B cell (primary cell): ENCODE measurements around the gene MLLT6. TPM values are rescaled to one million over a fixed set of nuclear protein-coding genes. Genes with fewer than 3 reads are reported as not detected.

ENCODE experiments used
- ATAC-seq: fragments of 200-7000 bp; cut with Tn5 transposase; one replicate; pipeline ENCODE4 v1.10.0; 2021; ENCODE audit warnings: low read depth, mild to moderate bottlenecking, moderate number of reproducible peaks, moderate library complexity
- CTCF ChIA-PET: fragments of 350-600 bp; sonication (Branson Sonifier 250); formaldehyde crosslinking; loops from one replicate; lab custom pipeline; 2021; ENCODE audit warnings: antibody characterized with exemption, inconsistent platforms; lab: Charles Lee
- POLR2A ChIA-PET: fragments of 350-600 bp; sonication (Branson Sonifier 250); formaldehyde crosslinking; loops from one replicate; lab custom pipeline; 2021; ENCODE audit warnings: antibody characterized with exemption; lab: Charles Lee
- DNase-seq: peaks from one replicate; pipeline ENCODE4 v3.0.0; 2013
- H2AFZ ChIP-seq: 2 replicates; pipeline ENCODE4 v1.6.1; 2012; ENCODE audit warnings: mild to moderate bottlenecking, low read depth, low read length; ENCODE audit not compliant: insufficient read depth, poor library complexity, severe bottlenecking
- H3K27ac ChIP-seq, 2 donors: 1 replicate in 1 of 2; 2 replicates in 1 of 2; pipeline ENCODE4 v1.5.1; 2012 to 2013; ENCODE audit warnings: low read length in 2 of 2, mild to moderate bottlenecking in 2 of 2, moderate library complexity in 1 of 2
- H3K27me3 ChIP-seq, 4 experiments: fragments of 200-600 bp in 1 of 4; sonication (generic) in 1 of 4; replicated peaks in 1 of 4; 1 replicate in 2 of 4; 2 replicates in 2 of 4; pipeline versions ENCODE4 v1.6.1 to v1.7.0; 2013 to 2016; ENCODE audit warnings: low read length in 3 of 4, mild to moderate bottlenecking in 2 of 4, mixed read lengths in 1 of 4, moderate library complexity in 1 of 4; ENCODE audit not compliant: insufficient read depth in 4 of 4, control insufficient read depth in 3 of 4; ENCODE audit errors: control extremely low read depth in 1 of 4
- H3K36me3 ChIP-seq, 2 experiments: replicated peaks in 1 of 2; 1 replicate in 1 of 2; 2 replicates in 1 of 2; pipeline versions ENCODE4 v1.6.1 to v1.7.1; 2013; ENCODE audit warnings: low read length in 1 of 2; ENCODE audit not compliant: insufficient read depth in 2 of 2, control insufficient read depth in 1 of 2; ENCODE audit errors: control extremely low read depth in 1 of 2, extremely low read depth in 1 of 2
- H3K4me1 ChIP-seq, 2 donors: fragments of 200-600 bp in 1 of 2; sonication (generic) in 1 of 2; 1 replicate in 1 of 2; 2 replicates in 1 of 2; pipeline versions ENCODE4 v1.5.1 to v1.6.1; 2013 to 2017; ENCODE audit warnings: low read length in 2 of 2; ENCODE audit not compliant: control insufficient read depth in 2 of 2, insufficient read depth in 2 of 2
- H3K4me2 ChIP-seq: replicated peaks from 2 replicates; pipeline ENCODE3; 2012; ENCODE audit warnings: mild to moderate bottlenecking, low read depth, low read length; ENCODE audit not compliant: poor library complexity, severe bottlenecking
- H3K4me3 ChIP-seq, 5 experiments: fragments of 200-600 bp in 1 of 5; sonication (generic) in 1 of 5; 1 replicate in 3 of 5; 2 replicates in 2 of 5; pipeline versions ENCODE4 v1.5.1 to v1.7.0; 2011 to 2016; ENCODE audit warnings: low read length in 4 of 5, mild to moderate bottlenecking in 4 of 5, low read depth in 2 of 5, control low read depth in 1 of 5, moderate library complexity in 1 of 5; ENCODE audit not compliant: insufficient read depth in 1 of 5; ENCODE audit errors: control extremely low read depth in 1 of 5, extremely low read depth in 1 of 5
- H3K79me2 ChIP-seq: fragments of 200-600 bp; sonication (generic); one replicate; pipeline ENCODE4 v1.6.0; 2016; ENCODE audit warnings: low read length; ENCODE audit not compliant: control insufficient read depth, insufficient read depth
- H3K9ac ChIP-seq: fragments of 200-600 bp; sonication (generic); 2 replicates; pipeline ENCODE4 v1.6.1; 2017; ENCODE audit warnings: mild to moderate bottlenecking, low read length, moderate library complexity
- H3K9me3 ChIP-seq, 3 donors: one replicate each; pipeline versions ENCODE4 v1.6.1 to v1.7.1; 2013; ENCODE audit warnings: low read length in 2 of 3; ENCODE audit not compliant: control insufficient read depth in 2 of 3, insufficient read depth in 1 of 3; ENCODE audit errors: control extremely low read depth in 1 of 3
- H4K20me1 ChIP-seq: 2 replicates; pipeline ENCODE4 v1.6.0; 2012; ENCODE audit warnings: mild to moderate bottlenecking, low read length; ENCODE audit not compliant: insufficient read depth, control insufficient read depth, poor library complexity, severe bottlenecking
- H3K27ac Mint-ChIP-seq: one replicate; pipeline ENCODE4 v1.8.0; 2021; ENCODE audit warnings: mixed read lengths
- H3K27me3 Mint-ChIP-seq: one replicate; pipeline ENCODE4 v1.8.0; 2021; ENCODE audit warnings: mixed read lengths
- H3K4me1 Mint-ChIP-seq: one replicate; pipeline ENCODE4 v1.8.0; 2021; ENCODE audit warnings: mixed read lengths
- H3K4me3 Mint-ChIP-seq: one replicate; pipeline ENCODE4 v1.8.0; 2021; ENCODE audit warnings: mixed read lengths
- H3K9me3 Mint-ChIP-seq: one replicate; pipeline ENCODE4 v1.8.0; 2022; ENCODE audit warnings: mixed read lengths; ENCODE audit not compliant: insufficient read depth
- EZH2 ChIP-seq: IDR thresholded peaks from 2 replicates; pipeline ENCODE4 v1.6.1; 2012; ENCODE audit warnings: borderline replicate concordance, low read depth, mild to moderate bottlenecking, moderate library complexity, low read length; ENCODE audit not compliant: insufficient read depth, poor library complexity, severe bottlenecking
- WGBS: methylation state at CpG from one replicate; pipeline ENCODE4 v1.1.5; 2013; ENCODE audit warnings: missing lambda C conversion rate; ENCODE audit not compliant: insufficient coverage; 5-methylcytosine and 5-hydroxymethylcytosine counted together
- intact Hi-C: fragments of 100-400 bp; cut with micrococcal nuclease; formaldehyde crosslinking; loops from one replicate; pipeline ENCODE4 v1.10.0; 2022
- polyA plus RNA-seq: library from polyadenylated mRNA; depleted of rRNA; stranded (reverse); fragments of >200 nt; gene quantifications from 2 replicates; pipeline ENCODE4 v1.2.3, GENCODE V29; 2012
- total RNA-seq, 2 donors: library from RNA; stranded (reverse); fragments of 120-200 nt in 1 of 2; gene quantifications; 1 replicate in 1 of 2; 2 replicates in 1 of 2; pipeline versions ENCODE4 v1.2.3 to v1.2.4, GENCODE V29; 2013 to 2022
- TF ChIP-seq, protein P1 (sequence below): fragments of 200-600 bp; IDR thresholded peaks from one replicate; pipeline ENCODE4 v1.8.0; 2022; ENCODE audit warnings: antibody characterized with exemption, mild to moderate bottlenecking

Gene MLLT6
- total and polyA plus RNA-seq, 2 donors (not counting 1 experiment from before 2014, with no cell fraction given): 165 to 288 TPM

DNA sequence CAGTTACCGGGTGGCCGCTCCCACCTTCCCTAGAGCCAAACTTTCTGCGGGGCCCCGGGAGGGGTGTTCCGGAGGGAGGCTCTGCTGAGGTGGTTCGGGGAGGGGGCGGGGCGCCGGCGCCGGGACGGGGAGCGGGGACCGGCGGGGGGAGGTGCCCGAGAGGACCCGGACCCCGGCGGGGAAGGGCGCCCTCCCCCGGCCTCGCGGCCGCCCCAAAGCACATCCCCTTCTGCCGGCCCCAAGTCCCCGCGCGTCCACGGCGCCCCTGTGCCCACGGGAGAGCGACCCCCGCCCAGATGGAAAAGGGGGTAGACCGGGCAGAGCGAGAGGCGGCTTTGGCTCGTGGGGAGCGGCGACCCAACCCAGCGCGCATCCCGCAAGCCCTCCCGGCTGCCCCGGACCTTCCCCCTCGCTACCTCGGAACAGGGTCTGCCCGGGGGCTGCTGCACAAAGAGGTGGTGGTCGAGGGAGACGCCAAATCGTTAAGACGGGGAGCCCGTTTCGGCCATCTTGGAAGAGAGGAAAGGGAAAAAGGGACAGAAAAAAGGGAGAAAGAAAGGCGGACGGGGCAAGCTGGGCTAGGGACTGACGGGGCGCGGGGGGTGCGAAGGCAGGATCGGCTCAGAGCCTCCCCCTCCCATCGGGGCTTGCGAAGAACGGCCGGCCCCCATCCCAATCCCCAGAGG lies 42.5 kb downstream of the MLLT6 start:
- Histone ChIP-seq H3K9ac (peak overlapping the region; percentile 66), H2AFZ (peak overlapping the region; percentile 53), H3K4me1 (peaks cover 58 to 67% of the 10 kb centered on the region in 2 donors), H3K27ac (no peak overlapping the region), H3K79me2 (peaks cover 5% of the 10 kb centered on the region), H3K4me3 (peak overlapping the region; percentile 18 to 65 (median 51)), H3K27me3 (peaks cover 0 to 50% (median 25%) of the 10 kb centered on the region in 4 experiments), H3K4me2 (peak overlapping the region; percentile 79), H3K36me3 (no peaks in the 10 kb centered on the region), H4K20me1 (peaks cover 13% of the 10 kb centered on the region), H3K9me3 (peaks cover 0 to 9% (median 0%) of the 10 kb centered on the region in 3 donors)
- ChIA-PET POLR2A (interaction anchor here (0.6 kb wide), 1 partner anchor 47 kb away, joined by 5 read pairs; no protein-coding TSS in a partner anchor), CTCF (no interaction called here)
- Mint-ChIP-seq H3K27me3 (peaks cover 33% of the 10 kb centered on the region), H3K27ac (peak overlapping the region; percentile 28), H3K4me3 (peak overlapping the region; percentile 92), H3K4me1 (peaks cover 44% of the 10 kb centered on the region), H3K9me3 (no peaks in the 10 kb centered on the region)
- intact Hi-C loops: loop anchor here (1.0 kb wide), 1 partner anchor 73 kb away; the partner anchor contains the start of gene EPOP
- no peak for ATAC-seq
- peak; percentile 56 for DNase-seq
- TF ChIP-seq, protein P1, sequence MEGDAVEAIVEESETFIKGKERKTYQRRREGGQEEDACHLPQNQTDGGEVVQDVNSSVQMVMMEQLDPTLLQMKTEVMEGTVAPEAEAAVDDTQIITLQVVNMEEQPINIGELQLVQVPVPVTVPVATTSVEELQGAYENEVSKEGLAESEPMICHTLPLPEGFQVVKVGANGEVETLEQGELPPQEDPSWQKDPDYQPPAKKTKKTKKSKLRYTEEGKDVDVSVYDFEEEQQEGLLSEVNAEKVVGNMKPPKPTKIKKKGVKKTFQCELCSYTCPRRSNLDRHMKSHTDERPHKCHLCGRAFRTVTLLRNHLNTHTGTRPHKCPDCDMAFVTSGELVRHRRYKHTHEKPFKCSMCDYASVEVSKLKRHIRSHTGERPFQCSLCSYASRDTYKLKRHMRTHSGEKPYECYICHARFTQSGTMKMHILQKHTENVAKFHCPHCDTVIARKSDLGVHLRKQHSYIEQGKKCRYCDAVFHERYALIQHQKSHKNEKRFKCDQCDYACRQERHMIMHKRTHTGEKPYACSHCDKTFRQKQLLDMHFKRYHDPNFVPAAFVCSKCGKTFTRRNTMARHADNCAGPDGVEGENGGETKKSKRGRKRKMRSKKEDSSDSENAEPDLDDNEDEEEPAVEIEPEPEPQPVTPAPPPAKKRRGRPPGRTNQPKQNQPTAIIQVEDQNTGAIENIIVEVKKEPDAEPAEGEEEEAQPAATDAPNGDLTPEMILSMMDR: no peak
- peak; percentile 93 for TF ChIP-seq EZH2
- under 1% methylated on average over 51 of the region's 64 CpGs for WGBS
